ENCODE results near the gene KIF3B.

DNA sequence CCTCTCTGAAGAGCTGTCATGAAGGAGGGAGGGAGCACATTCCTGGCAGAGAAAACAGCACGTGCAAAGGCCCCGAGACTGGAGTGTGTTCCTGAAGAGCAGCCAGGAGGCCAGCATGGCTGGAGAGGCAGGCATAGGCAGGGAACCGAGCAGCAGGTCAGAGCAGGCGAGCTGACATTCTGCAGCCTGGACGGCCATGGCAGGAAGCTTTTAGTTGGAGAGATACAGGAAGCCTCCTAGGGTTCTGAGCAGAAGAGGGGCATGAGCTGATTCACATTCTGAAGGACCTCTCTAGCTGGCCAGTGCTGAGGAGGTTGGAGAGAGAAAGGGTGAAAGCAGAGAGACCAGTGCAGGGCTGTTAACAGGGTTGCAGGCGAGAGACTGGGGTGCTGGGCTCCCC, 40.0 kb upstream of the KIF3B start:
- TF ChIP-seq POLR2A (IDR thresholded peaks at IDR 0.05; ENCODE audit: low read length) (no peak), GATA1 (IDR thresholded peaks at IDR 0.05; ENCODE audit: low read depth, low read length) (no peak)
